ENCODE results near the gene FRAT2.

DNA sequence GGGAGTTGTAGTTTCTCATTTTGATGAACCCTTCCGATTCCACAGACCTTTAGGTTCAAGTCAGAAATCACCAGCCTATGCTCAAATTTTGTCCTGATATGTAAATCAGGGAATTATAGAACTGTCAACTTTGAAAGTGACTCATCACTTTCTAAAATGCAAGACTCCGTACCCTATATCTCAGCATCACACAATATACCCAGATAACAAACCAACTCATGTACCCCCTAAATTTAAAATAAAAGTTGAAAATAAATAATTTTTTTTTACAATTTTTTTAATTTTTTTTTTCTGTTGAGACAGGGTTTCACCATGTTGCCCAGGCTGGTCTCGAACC is 41.7 kb downstream of the FRAT2 start:
- TF ChIP-seq, protein P1, sequence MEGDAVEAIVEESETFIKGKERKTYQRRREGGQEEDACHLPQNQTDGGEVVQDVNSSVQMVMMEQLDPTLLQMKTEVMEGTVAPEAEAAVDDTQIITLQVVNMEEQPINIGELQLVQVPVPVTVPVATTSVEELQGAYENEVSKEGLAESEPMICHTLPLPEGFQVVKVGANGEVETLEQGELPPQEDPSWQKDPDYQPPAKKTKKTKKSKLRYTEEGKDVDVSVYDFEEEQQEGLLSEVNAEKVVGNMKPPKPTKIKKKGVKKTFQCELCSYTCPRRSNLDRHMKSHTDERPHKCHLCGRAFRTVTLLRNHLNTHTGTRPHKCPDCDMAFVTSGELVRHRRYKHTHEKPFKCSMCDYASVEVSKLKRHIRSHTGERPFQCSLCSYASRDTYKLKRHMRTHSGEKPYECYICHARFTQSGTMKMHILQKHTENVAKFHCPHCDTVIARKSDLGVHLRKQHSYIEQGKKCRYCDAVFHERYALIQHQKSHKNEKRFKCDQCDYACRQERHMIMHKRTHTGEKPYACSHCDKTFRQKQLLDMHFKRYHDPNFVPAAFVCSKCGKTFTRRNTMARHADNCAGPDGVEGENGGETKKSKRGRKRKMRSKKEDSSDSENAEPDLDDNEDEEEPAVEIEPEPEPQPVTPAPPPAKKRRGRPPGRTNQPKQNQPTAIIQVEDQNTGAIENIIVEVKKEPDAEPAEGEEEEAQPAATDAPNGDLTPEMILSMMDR (IDR thresholded peaks at IDR 0.05; ENCODE audit: low read depth, low read length, poor library complexity, severe bottlenecking), result no peak
- no peak for TF ChIP-seq EZH2phosphoT487 (IDR thresholded peaks at IDR 0.05; ENCODE audit: borderline replicate concordance, low read length)
